GM21367 (cell line): Measurements from ENCODE around the gene HDAC10.

Source experiments
- ATAC-seq: cut with Tn5 transposase; IDR thresholded peaks from one replicate; pipeline ENCODE4 v1.9.1; 2021; ENCODE audit not compliant: unreplicated experiment

Gene HDAC10

GRCh38 chr22:50250555-50251476, at the start of gene HDAC10:
HDAC10 (minus strand) TSS chr22:50251265; CDS start chr22:50251032, 233 bp downstream.
- no peak for ATAC-seq

- ATAC-seq: no peak
Measured at GRCh38 chr22:50300620-50301257, 49.7 kb upstream of the HDAC10 start.

GRCh38 chr22:50299785-50300619, 48.9 kb upstream of the HDAC10 start:
- ATAC-seq: no peak

GRCh38 chr22:50298937-50299784, 48.1 kb upstream of the HDAC10 start:
- no peak for ATAC-seq

- no peak for ATAC-seq
Measured at GRCh38 chr22:50298266-50298637, 47.2 kb upstream of the HDAC10 start.

- ATAC-seq: no peak
Measured at GRCh38 chr22:50297510-50298265, 46.6 kb upstream of the HDAC10 start.

- ATAC-seq: no peak
Measured at GRCh38 chr22:50296658-50297490, 45.8 kb upstream of the HDAC10 start.

GRCh38 chr22:50294319-50294656, 43.2 kb upstream of the HDAC10 start:
- no peak for ATAC-seq

GRCh38 chr22:50293441-50294318, 42.6 kb upstream of the HDAC10 start:
- ATAC-seq: no peak

- ATAC-seq: no peak
Measured at GRCh38 chr22:50292643-50293440, 41.8 kb upstream of the HDAC10 start.

- ATAC-seq: no peak
Measured at GRCh38 chr22:50289942-50290630, 39.0 kb upstream of the HDAC10 start.

- ATAC-seq: no peak
Measured at GRCh38 chr22:50289151-50289941, 38.3 kb upstream of the HDAC10 start.

GRCh38 chr22:50287731-50288130, 36.7 kb upstream of the HDAC10 start:
- ATAC-seq: no peak

- ATAC-seq: no peak
Measured at GRCh38 chr22:50286701-50287318, 35.7 kb upstream of the HDAC10 start.

- ATAC-seq: no peak
Measured at GRCh38 chr22:50286275-50286674, 35.2 kb upstream of the HDAC10 start.
